ENCODE data around the gene ADAMTS1.

GRCh38 chr21:26865857-26866256 lies 20.6 kb upstream of the ADAMTS1 start:
- TF ChIP-seq CTCF (IDR thresholded peaks at IDR 0.05; ENCODE audit: insufficient read depth, low read depth, low read length) (no peak), EZH2 (IDR thresholded peaks at IDR 0.05; ENCODE audit: insufficient read depth, low read length) (no peak)

Measured in astrocyte (in vitro differentiated cells and primary cell).